ENCODE data around the gene TNS4. TPM values are rescaled to one million over a fixed set of nuclear protein-coding genes. Genes with fewer than 3 reads are reported as not detected.

The TNS4 gene
- total RNA-seq, 1 donor from 2014 or later, result not detected

- DNase-seq (ENCODE audit: low spot score in 2 of 2) (no peak), FAIRE-seq (no peak)
These were observed 57.2 kb downstream of the TNS4 start for GRCh38 chr17:40443988-40444899.

DNA sequence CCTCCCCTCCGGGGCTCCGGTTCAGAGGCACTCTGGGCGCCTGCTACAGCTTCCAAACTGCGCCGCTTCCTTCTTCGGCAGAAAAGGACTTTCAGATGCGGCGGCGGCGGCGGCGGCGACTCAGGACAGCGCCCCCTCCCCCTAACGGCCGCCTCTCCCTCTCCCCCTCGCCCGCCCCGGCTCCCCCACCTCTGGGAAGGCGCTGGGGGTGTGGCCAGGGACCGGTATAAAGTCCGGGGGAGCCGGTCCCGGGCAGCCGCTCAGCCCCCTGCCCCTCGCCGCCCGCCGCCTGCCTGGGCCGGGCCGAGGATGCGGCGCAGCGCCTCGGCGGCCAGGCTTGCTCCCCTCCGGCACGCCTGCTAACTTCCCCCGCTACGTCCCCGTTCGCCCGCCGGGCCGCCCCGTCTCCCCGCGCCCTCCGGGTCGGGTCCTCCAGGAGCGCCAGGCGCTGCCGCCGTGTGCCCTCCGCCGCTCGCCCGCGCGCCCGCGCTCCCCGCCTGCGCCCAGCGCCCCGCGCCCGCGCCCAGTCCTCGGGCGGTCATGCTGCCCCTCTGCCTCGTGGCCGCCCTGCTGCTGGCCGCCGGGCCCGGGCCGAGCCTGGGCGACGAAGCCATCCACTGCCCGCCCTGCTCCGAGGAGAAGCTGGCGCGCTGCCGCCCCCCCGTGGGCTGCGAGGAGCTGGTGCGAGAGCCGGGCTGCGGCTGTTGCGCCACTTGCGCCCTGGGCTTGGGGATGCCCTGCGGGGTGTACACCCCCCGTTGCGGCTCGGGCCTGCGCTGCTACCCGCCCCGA lies 58.0 kb downstream of the TNS4 start, which contains the start of gene IGFBP4:
TSS of gene IGFBP4 (plus strand) at position 255 of the 792 bp plus-strand sequence. CDS start at position 541, 286 bp downstream.
- FAIRE-seq (no peak), DNase-seq (ENCODE audit: low spot score in 2 of 2) (peak; percentile 76 to 78)

DNA sequence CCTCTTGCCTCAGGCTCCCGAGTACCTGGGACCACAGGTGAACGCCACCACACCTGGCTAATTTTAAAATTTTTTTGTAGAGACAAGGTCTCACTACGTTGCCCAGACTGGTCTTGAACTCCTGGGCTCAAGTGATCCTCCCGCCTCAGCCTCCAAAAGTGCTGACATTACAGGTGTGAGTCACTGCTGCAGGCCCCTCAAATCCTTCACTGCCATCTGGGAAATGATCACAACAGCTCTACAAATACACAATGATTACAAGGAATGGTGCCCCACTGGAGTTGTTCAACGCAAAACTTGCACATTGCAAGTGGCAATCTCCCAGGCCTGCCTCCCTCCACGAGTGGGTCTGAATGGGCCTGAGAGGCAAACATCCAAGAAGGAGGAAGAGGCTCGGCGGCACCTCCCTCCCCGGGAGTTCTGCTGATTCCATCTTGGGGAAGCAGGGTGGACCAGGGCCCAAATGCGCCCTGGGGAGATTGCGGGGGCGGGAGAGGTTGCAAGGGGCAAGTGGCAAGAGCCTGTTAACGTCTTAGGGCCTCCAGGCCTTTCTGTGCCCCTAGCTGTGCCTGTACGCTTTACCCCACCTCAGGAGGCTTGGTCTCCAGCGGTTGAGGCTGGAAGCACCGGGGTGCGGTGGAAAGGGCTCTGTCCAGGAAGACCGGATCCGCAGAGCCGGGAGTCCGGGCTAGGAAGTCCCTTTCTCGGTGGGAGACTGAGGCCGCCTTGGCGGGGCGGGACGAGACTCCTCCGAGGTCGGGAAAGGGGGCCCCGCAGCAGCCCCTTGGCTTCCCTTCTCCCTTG lies 58.8 kb downstream of the TNS4 start:
- no peak for DNase-seq (ENCODE audit: low spot score in 2 of 2)

DNA sequence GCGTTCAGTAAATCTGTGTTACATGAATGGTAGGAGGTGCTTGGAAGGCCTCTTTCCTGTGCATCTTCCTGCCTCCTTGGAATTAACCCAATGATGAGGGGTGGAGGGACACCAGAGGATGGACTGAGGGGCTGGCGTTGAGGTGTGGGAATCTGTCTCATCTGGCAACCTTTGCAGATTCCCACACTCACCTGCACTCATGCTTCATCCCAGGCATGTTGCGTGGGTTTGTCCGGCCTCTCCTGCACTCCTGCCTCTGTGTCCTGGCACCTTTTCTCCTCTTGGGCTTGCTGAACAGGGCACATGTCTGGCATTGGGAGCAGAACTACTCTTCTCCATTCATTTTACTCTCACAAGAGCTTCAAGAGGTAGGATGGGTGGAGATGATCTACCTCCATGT lies 61.3 kb downstream of the TNS4 start:
- DNase-seq (ENCODE audit: low spot score in 2 of 2) (no peak), FAIRE-seq (no peak)

More for the DNA sequence above, 58.8 kb downstream of the TNS4 start:
- FAIRE-seq, result no peak

DNA sequence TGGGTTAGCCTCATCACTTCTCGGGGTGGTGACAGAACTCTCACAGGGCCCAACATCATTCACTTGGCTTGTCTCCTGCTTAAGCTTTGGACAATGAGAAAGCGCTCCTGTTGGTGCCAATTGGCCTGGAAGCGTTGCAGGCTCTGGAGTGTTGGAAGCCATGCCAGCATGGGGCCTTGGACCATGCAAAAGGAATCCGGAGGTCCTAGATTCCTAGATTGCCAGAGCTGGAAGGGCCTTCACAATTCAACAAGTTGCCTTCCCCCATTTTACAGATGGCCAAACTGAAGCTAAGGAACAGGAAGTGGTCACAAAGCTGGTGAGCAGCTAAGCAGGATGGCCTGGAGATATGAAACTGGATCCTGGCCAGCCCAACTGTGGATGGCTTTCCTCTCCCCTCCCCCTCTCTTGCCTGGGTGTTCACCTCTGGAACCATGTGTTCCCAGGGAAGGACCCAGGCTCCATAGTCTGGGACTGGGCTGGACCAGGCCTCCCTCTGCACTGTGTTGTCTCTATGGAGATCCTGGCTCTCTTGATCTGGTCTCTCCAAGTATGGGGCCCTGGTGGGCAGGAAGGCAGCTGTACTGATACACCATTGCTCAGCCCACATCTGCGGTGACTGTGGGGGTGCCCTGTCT lies 64.2 kb downstream of the TNS4 start:
- no peak for DNase-seq (ENCODE audit: low spot score in 2 of 2)
- no peak for FAIRE-seq

DNA sequence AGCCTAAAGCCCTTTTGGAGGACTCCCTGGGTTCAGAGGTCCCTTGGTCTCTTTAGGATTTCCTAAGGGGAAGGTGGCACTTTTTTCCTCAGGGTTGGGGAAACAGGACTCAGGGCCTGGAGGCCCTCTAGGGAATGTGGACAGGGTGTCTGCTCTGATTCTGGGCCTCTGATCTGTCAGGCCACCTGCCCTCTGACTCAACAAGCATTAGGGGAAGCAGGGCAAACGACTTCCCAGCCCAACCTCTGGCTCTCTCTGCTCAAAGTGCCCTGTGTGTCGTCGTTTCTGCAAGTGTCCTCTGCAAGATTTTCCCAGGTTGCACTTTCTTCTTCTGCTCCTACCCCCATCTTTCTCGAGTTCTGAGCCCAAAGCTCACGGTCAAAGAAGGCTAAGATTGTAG lies 64.8 kb downstream of the TNS4 start:
- DNase-seq (ENCODE audit: low spot score in 2 of 2), result no peak
- no peak for FAIRE-seq

DNA sequence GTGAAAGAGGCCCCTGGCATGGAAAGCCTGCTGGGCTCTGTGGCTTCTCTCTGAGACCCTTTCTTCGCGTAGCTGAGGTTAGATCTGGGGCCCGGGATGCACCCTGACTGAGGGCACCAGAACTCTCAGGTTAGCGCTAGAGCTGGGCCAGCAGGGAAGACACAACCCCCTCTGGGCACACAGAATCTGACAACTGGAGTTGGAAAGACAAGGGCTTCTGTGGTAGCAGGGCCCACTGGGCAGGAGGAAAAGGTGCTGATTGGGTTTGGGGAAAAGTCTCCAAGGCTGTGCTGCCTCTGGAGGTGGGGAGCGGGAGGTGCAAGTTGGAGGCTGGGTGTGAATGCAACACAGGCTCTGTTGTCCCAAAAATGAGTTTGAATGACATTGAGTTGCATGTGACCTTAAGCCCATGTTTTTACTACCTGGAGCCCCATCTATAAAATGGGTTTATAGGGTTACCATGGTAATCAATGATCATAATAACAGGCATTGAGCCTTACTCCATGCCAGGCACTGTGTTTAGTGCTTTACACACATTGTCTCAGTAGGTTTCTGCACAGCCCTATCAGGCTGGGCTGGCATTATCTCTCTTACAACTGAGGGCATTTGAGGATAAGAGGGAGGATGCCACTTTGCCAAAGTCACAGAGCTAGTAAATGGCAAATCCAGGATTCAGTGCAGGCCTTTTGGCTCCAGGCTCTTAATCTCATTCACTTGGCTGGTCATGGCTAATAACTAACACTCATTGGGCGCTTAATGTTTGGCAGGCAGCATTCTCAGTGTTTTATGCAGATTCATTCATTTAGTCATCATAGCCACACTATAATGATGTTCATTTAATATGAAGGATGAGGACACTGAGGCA lies 67.6 kb downstream of the TNS4 start:
- DNase-seq (ENCODE audit: low spot score in 2 of 2) (no peak), FAIRE-seq (no peak)

- FAIRE-seq (no peak), DNase-seq (ENCODE audit: low spot score in 2 of 2) (no peak)
These were observed 68.4 kb downstream of the TNS4 start for GRCh38 chr17:40432864-40433528.

- FAIRE-seq (no peak), DNase-seq (ENCODE audit: low spot score in 2 of 2) (no peak)
These were observed 70.2 kb downstream of the TNS4 start for GRCh38 chr17:40431231-40431602.

- DNase-seq (ENCODE audit: low spot score in 2 of 2) (no peak), FAIRE-seq (no peak)
These were observed 70.9 kb downstream of the TNS4 start for GRCh38 chr17:40430272-40431230.

- FAIRE-seq (no peak), DNase-seq (ENCODE audit: low spot score in 2 of 2) (no peak)
These were observed 74.4 kb downstream of the TNS4 start for GRCh38 chr17:40427002-40427491.

Other genes starting within 250 kb of the TNS4 start
- gene CDC6, start 213.7 kb downstream of the TNS4 start, total RNA-seq, result 2.4 TPM
- gene RARA, start 192.4 kb downstream of the TNS4 start, total RNA-seq, result 4.9 TPM
- gene GJD3, start 136.9 kb downstream of the TNS4 start, total RNA-seq, result not detected
- 19.6 TPM for gene TOP2A, start 83.7 kb downstream of the TNS4 start, total RNA-seq
- gene IGFBP4, start 58.2 kb downstream of the TNS4 start, total RNA-seq, result 7.3 TPM
- gene CCR7, start 63.8 kb upstream of the TNS4 start, total RNA-seq, result not detected
- gene SMARCE1, start 146.2 kb upstream of the TNS4 start, total RNA-seq, result 119 TPM
- gene KRT222, start 163.6 kb upstream of the TNS4 start, total RNA-seq, result 5.7 TPM
- gene KRT24, start 202.1 kb upstream of the TNS4 start, total RNA-seq, result not detected